Right hindlimb (tissue), 1 donor: Measurements from ENCODE around the gene MARCHF5.
"Not testable (repeated sequence)": the region's sequence is repeated elsewhere in the genome, so short reads cannot be mapped to it uniquely, and the experiment has no call there.

Source experiments
- DNase-seq: peaks from one replicate; pipeline ENCODE4 v3.0.0-alpha.2; 2018

MARCHF5 gene

GRCh38 chr10:92305133-92306072 is 14.4 kb downstream of the MARCHF5 start:
- DNase-seq: no peak

DNA sequence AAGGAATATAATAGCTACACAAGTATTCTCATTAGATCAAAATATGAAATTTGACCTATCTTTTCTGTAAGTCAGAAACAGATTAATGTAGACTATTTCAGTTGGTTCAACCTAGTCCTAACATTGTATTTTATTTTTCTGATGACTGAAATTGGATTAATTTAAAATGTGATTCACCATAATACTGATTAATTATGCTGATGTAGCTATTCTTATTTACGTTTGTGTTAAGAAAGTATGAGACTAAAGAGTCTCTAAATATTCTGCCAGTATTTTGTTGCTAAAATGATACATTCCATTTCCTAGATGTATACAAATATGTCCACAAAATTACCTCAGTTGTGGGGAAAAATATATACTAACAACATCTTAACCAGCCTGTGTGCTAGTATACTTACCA is 18.3 kb downstream of the MARCHF5 start:
- no peak for DNase-seq

DNA sequence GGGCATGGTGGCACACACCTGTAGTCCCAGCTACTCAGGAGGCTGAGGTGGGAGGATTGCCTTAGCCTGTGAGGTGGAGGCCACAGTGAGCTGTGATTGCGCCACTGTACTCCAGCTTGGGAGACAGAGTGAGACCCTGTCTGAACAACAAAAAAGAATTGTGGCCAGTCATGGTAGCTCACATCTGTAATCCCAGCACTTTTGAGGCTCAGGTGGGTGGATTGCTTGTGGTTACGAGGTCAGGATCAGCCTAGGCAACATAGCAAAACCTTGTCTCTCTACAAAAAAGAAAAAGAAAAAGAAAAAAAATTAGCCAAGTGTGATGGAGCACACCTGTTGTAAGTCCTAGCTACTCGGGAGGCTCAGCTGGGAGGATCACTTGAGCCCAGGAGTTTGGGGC is 22.8 kb downstream of the MARCHF5 start:
- DNase-seq: no peak

GRCh38 chr10:92316610-92317009 is 25.6 kb downstream of the MARCHF5 start:
- no peak for DNase-seq

DNA sequence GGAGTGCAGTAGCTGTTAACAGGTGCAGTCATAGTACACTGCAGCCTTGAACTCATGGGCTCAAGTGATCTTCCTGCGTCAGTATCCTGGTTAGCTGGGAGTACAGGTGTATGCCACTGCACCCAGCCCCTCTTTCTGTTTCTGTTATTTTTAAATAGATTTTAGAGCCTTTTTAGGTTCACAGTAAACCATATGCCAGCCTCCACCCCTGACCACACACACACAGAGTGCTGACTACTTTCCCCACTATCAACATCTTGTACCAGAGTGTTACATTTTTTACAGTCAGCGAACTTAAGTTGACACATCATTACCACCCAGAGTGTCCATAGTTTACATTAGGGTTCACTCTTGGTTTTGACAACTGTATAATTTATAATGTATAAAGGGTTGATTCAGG is 32.1 kb downstream of the MARCHF5 start:
- DNase-seq: no peak

GRCh38 chr10:92327445-92328433 is 36.8 kb downstream of the MARCHF5 start:
- no peak for DNase-seq

DNA sequence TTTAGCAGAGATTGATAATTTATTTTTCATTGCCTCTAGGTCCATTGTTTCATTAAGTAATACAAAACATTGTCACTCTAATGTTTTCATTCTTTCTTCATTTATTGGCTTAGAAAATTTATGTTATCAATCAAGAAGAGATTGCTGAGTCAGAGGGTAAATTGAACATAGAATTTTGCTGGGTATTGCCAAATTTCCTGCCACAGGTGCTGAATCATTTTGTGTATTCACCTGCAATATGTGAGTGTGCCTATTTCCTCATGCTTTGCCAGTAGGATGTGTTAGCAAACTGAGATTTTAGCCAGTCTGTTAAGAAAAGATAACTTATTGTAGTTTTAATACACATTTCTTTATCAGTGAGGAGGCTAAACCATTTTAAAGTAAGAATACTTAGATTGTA is 38.0 kb downstream of the MARCHF5 start:
- no peak for DNase-seq

GRCh38 chr10:92329927-92330326 is 39.0 kb downstream of the MARCHF5 start:
- not testable (repeated sequence) for DNase-seq

GRCh38 chr10:92342796-92343195 is 51.8 kb downstream of the MARCHF5 start:
- DNase-seq: no peak

GRCh38 chr10:92345575-92345974 is 54.6 kb downstream of the MARCHF5 start:
- not testable (repeated sequence) for DNase-seq

DNA sequence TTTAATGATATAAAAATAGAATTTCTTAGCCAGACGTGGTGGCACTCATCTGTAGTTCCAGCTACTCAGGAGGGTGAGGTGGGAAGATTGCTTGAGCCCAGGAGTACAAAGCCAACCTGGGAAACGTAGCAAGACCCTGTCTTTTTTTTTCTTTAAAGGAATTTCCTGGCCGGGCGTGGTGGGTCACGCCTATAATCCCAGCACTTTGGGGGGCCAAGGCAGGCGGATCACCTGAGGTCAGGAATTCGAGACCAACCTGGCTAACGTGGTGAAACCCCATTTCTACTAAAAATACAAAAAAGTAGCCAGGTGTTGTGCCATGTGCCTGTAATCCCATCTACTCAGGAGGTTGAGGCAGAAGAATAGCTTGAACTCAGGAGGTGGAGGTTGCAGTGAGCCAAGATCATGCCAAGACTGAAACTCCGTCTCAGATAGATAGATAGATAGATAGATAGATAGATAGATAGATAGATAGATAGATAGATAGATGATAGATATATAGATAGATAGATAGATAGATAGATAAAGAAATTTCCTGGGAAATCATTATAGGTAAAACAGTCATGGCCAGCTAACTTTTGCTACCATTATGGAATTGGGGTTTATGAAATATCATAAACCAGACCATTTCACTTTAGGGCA is 56.2 kb downstream of the MARCHF5 start:
- DNase-seq: not testable (repeated sequence)

DNA sequence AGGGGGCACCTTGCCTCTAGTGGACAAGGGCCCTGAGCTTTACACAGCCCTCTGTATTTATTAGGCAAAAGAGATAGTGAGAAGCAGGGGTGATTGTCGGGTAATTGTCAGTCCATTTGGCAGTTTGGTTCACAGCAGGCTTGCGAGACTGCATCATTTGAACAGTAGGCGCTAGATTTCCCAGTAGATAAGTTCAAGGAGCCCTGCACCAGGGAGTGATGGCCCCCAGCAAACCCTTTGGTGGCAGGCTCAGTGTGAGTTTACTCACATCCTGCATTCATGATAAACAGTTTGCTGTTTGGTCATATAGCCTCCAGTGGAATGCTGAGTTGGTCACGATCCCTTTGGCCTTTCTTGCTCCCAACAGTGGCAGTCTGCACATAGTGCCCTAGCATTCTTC is 59.4 kb downstream of the MARCHF5 start:
- no peak for DNase-seq

DNA sequence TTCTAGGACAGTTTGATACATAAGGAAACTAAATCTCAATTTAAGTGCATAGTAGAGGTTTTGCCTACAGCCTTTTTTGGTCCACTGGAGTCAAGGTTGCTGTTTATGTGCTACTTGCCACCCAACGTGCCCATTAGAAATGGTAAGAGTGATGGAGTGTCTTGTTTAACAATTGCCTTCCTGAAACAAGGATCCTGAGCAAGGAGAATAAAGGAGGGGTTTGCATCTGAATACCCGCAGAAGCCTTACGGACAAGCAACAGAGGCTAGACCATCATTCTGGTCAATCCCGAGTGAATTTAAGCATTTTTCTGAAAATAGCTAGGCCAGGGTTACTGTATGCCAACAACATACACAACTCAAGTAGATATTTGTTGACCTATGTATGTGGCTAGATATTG is 63.6 kb downstream of the MARCHF5 start:
- DNase-seq: no peak

- DNase-seq: no peak
Measured at GRCh38 chr10:92356041-92356440, 65.1 kb downstream of the MARCHF5 start.

DNA sequence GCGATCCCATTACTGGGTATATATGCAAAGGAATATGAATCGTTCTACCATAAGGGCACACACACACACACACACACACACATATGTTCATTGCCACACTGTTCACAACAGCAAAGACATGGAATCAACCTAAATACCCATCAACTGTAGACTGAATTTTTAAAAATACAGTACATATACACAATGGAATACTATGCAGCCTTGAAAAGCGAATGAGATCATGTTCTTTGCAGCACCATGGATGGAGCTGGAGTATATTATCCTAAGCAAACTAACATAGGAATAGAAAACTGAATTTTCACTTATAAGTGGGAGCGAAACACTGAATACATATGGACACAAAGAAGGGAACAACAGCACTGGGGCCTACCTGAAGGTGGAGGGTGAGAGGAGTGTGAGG is 72.5 kb downstream of the MARCHF5 start:
- DNase-seq: no peak

DNA sequence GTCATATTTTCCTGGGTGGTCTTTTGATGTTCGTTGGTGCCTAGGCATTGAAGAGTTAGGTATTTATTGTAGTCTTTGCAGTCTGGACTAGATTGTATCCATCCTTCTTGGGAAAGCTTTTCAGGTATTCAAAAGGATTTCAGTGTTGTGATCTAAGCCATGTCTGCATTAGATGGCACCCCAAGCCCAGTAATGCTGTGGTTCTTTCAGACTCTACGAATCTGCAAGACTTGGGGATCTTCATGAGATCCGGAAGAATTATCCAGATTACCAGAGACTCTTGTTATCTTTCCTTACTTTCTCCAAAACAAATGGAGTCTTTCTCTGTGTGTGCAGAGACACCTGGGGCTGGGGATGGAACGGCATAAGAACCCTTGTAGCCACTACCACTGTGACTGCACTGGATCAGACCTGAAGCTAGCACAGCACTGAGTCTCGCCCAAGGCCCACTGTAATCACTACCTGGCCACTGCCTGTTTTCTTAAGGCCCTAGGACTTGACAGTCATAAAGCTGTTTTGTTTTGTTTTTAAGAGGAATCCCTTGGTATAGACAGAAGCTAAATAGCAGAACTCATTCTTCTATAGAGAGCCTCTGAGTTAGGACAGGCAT is 75.5 kb downstream of the MARCHF5 start:
- DNase-seq: no peak

- no peak for DNase-seq
Measured at GRCh38 chr10:92377962-92378361, 87.0 kb downstream of the MARCHF5 start.

- DNase-seq: no peak
Measured at GRCh38 chr10:92381543-92381954, 90.6 kb downstream of the MARCHF5 start.

DNA sequence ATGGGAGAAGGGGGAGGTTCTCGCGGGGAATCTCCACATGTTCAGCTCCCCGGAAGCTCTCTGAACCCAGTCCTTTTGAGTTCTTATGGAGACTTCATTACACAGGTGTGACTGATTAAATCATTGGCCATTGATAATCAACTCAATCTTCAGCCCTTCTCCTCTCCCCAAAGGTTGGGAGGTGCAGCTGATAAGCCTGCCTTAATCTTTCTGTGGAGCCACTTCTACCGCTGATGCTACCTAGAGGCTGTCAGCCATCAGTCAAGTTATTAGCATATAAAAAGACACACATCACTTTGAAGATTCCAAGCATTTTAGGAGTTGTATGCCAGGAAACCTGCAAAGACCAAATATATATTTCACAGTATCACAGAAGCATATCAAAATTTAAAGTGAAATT is 91.7 kb downstream of the MARCHF5 start:
- DNase-seq: no peak

- no peak for DNase-seq
Measured at GRCh38 chr10:92384741-92385140, 93.8 kb downstream of the MARCHF5 start.

DNA sequence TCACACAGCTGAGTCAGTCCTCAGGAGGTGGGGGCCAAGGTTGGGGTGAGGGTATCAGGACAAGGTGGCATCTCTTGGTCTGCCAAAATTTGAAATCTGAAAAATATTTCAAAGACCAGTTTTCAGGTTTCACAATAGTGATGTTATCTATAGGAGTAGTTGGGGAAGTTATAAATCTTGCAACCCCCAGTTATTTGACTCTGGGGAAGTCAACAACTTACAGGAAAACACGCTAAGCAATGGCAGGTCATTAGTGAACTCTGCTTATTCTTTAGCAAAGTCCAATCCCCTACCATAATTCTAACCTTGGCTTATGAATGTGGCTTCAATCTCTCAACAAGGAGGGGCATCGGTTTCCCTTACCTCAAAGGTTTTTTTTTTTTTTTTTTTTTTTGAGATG is 94.9 kb downstream of the MARCHF5 start:
- no peak for DNase-seq

DNA sequence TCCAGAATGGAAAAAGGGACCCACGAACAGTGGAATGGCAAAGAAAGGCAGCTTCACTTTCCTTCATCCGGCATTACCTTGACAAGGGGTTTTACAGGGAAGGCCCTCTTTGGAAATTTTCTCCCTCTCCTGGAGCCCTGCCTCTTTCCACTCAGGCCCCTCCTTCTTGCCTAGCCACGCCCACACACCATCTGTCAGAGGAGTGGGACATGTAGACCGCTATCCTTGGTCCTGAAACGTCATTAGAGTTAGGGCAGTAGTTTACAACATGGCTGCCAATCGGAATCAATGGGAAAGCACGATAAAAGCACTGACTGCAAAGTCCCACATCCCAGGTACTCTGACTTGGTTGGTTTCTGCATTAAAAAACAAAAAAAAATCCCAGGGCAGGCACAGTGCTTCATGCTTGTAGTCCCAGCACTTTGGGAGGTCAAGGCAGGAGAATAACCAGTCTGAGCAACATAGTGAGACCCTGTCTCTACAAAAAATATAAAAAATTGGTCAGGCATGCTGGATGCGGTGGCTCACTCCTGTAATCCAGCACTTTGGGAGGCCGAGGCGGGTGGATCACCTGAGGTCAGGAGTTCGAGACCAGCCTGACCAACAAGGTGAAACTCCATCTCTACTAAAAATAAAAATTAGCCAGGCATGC is 96.4 kb downstream of the MARCHF5 start:
- peak; percentile 54 for DNase-seq
